Breast epithelium (tissue), 4 donors: ENCODE measurements around the gene CDYL. TPM values are rescaled to one million over a fixed set of nuclear protein-coding genes. Genes with fewer than 3 reads are reported as not detected.

ENCODE experiments used
- DNase-seq, 2 donors: peaks; one replicate each; pipeline ENCODE4 v3.0.0-alpha.2; 2019; ENCODE audit warnings: low spot score in 2 of 2
- H3K27ac ChIP-seq, 2 donors: fragments of 200-600 bp; sonication (generic) in 1 of 2; one replicate each; pipeline ENCODE4 v1.5.1; 2016 to 2019; ENCODE audit warnings: mild to moderate bottlenecking in 1 of 2
- H3K27me3 ChIP-seq, 2 donors: fragments of 200-600 bp; sonication (generic) in 1 of 2; one replicate each; pipeline versions ENCODE4 v1.5.1 to v1.6.0; 2017 to 2019; ENCODE audit warnings: control low read depth in 1 of 2, mild to moderate bottlenecking in 1 of 2
- H3K36me3 ChIP-seq: fragments of 200-600 bp; one replicate; pipeline ENCODE4 v1.5.1; 2019
- H3K4me1 ChIP-seq, 2 donors: fragments of 200-600 bp; sonication (generic); one replicate each; pipeline ENCODE4 v1.5.1; 2016 to 2019; ENCODE audit warnings: control low read depth in 1 of 2
- H3K4me3 ChIP-seq, 3 donors: fragments of 200-600 bp; sonication (generic); 1 replicate in 2 of 3; 2 replicates in 1 of 3; pipeline ENCODE4 v1.5.1; 2016 to 2019; ENCODE audit warnings: mild to moderate bottlenecking in 3 of 3, moderate library complexity in 2 of 3
- H3K9me3 ChIP-seq, 2 donors: fragments of 200-600 bp; sonication (generic) in 1 of 2; one replicate each; pipeline ENCODE4 v1.5.1; 2016 to 2019; ENCODE audit warnings: control low read depth in 1 of 2
- POLR2A ChIP-seq: fragments of 450-650 bp; IDR thresholded peaks from one replicate; pipeline ENCODE4 v1.6.1; 2016; ENCODE audit warnings: antibody characterized with exemption, mild to moderate bottlenecking, moderate library complexity
- POLR2AphosphoS5 ChIP-seq, 3 donors: sonication (generic); formaldehyde crosslinking; IDR thresholded peaks; one replicate each; pipeline ENCODE4 v1.6.1; 2017; ENCODE audit warnings: antibody characterized with exemption in 3 of 3
- intact Hi-C: fragments of 100-400 bp; cut with DNase I; formaldehyde crosslinking; loops from one replicate; pipeline ENCODE4 v1.15.1; 2023; ENCODE audit warnings: low total_unique reads
- total RNA-seq, 3 donors: library from RNA; depleted of rRNA; stranded (reverse); fragments of >200 nt; gene quantifications; one replicate each; pipeline ENCODE4 v1.1.0, GENCODE V29; 2016
- TF ChIP-seq, protein P1 (sequence below), 3 donors: fragments of 450-650 bp; IDR thresholded peaks; one replicate each; pipeline ENCODE4 v1.5.1; 2016 to 2017; ENCODE audit warnings: antibody characterized with exemption in 3 of 3, mild to moderate bottlenecking in 3 of 3, moderate library complexity in 3 of 3

The CDYL gene
- total RNA-seq, 3 donors from 2014 or later: 32.9 to 58.0 (median 40.0) TPM

DNA sequence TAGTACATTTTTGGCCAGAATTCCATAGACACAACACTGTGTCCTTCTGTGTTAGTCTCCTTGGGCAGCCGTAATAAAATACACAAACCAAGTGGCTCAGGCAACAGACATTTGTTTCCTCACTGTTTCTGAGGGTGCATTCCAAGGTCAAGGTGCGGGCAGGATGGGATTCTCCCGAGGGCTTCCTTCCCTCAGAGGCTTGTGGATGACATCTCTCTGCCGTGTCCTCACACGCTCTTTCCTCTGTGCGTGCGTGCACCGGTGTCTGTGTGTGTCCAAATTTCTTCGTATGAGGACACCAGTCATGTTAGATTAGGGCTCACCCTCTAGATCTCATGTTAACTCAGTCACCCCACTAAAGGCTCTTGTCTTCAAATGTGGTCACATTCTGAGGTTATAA, 30.6 kb downstream of the CDYL start:
- Histone ChIP-seq H3K9me3 (no peaks in the 10 kb centered on the region), H3K4me3 (no peak overlapping the region), H3K4me1 (no peaks in the 10 kb centered on the region), H3K27ac (no peak overlapping the region), H3K36me3 (no peaks in the 10 kb centered on the region), H3K27me3 (no peaks in the 10 kb centered on the region)
- intact Hi-C loops: no loop called here
- DNase-seq: no peak
- TF ChIP-seq POLR2AphosphoS5 (IDR thresholded peaks at IDR 0.05) (no peak), POLR2A (no peak)
- TF ChIP-seq, protein P1, sequence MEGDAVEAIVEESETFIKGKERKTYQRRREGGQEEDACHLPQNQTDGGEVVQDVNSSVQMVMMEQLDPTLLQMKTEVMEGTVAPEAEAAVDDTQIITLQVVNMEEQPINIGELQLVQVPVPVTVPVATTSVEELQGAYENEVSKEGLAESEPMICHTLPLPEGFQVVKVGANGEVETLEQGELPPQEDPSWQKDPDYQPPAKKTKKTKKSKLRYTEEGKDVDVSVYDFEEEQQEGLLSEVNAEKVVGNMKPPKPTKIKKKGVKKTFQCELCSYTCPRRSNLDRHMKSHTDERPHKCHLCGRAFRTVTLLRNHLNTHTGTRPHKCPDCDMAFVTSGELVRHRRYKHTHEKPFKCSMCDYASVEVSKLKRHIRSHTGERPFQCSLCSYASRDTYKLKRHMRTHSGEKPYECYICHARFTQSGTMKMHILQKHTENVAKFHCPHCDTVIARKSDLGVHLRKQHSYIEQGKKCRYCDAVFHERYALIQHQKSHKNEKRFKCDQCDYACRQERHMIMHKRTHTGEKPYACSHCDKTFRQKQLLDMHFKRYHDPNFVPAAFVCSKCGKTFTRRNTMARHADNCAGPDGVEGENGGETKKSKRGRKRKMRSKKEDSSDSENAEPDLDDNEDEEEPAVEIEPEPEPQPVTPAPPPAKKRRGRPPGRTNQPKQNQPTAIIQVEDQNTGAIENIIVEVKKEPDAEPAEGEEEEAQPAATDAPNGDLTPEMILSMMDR (IDR thresholded peaks at IDR 0.05): no peak

DNA sequence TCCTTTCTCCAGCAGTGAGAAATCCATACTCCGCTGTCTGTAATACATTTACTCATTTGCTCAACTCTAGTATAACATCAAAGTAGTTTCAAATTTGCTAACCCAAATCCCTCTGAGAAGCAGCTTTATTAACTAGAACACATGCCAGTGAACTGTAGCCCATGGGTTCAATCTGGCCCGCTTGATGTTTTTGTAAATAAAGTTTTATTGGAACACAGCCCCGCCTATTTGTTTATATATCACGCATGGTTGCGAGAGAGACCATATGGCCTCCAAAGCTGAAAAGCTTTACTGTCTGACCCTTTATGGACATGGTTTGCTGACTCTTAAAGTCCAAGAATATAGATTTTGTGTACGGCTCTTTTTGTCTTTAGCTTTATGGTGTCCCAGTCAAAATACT, 32.2 kb downstream of the CDYL start:
- Histone ChIP-seq H3K27me3 (no peaks in the 10 kb centered on the region), H3K4me3 (no peak overlapping the region), H3K9me3 (no peaks in the 10 kb centered on the region), H3K27ac (no peak overlapping the region), H3K36me3 (no peaks in the 10 kb centered on the region), H3K4me1 (no peaks in the 10 kb centered on the region)
- intact Hi-C loops: no loop called here
- TF ChIP-seq, protein P1 (IDR thresholded peaks at IDR 0.05): no peak
- no peak for TF ChIP-seq POLR2AphosphoS5 (IDR thresholded peaks at IDR 0.05)
- no peak for TF ChIP-seq POLR2A
- DNase-seq: no peak

DNA sequence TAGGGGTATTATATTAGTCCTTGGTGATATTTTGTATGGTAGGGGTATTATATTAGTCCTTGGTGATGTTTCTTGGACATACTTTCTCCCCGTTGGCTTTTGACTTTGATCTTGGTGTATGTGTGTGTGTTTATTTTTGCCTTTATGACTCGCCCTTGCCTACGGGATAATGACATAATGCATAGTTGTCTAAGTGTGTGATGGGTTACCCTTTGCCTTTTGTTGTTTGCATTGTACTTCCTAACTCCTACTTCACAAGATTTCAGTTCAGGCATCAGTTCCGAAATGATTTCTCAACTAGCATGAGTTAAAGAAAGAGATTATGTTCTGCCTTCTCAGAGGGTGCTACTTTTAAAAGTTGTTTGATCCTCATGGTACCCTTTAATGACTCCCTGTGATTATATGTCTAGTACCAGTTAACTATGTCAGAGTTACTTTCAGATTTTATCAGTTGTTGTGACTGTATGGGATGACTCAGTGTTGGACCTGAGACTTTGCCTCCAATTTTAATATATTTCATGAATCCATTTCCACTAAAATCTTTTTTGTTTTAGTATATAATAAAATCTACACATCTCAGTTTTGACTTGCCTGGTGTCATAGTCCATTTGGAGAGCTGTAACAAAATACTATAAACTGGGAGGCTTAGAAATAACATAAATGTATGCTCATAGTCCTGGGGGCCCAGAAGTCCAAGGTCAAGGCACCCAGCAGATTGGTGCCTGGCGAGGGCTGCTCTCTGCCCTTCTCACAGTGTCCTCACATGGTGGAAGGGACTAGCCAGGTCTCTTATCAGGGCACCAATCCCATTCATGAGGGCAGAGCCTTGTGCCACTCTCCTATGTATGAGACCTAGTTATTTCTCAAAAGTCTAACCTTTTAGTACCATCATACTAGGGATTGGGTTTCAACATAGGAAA, 34.1 kb downstream of the CDYL start:
- intact Hi-C loops: no loop called here
- no peak for DNase-seq
- Histone ChIP-seq H3K27ac (no peak overlapping the region), H3K4me1 (no peaks in the 10 kb centered on the region), H3K27me3 (no peaks in the 10 kb centered on the region), H3K36me3 (no peaks in the 10 kb centered on the region), H3K4me3 (no peak overlapping the region), H3K9me3 (no peaks in the 10 kb centered on the region)
- TF ChIP-seq POLR2A: no peak
- no peak for TF ChIP-seq POLR2AphosphoS5 (IDR thresholded peaks at IDR 0.05)
- TF ChIP-seq, protein P1 (IDR thresholded peaks at IDR 0.05): no peak

DNA sequence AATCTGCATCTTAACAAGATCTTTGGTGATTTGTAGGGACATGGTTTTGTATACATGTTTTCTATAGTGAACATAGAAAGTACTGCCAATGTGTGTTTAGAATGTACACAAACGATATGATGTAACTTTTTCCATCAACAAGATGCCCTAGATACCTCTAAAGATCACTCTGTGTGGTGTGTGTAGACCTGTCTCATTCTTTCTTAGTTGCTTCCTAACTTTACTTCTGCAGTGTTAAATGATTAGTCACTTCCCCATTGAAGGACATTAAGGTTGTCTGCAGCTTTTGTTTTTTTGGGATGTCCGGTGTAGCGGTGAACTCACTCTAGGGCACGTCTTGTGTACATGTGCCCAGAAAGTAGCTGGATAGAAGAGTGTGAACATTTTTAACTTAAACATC, 35.9 kb downstream of the CDYL start:
- Histone ChIP-seq H3K4me3 (no peak overlapping the region), H3K36me3 (no peaks in the 10 kb centered on the region), H3K27me3 (no peaks in the 10 kb centered on the region), H3K27ac (no peak overlapping the region), H3K9me3 (no peaks in the 10 kb centered on the region), H3K4me1 (no peaks in the 10 kb centered on the region)
- intact Hi-C loops: no loop called here
- DNase-seq: no peak
- TF ChIP-seq, protein P1 (IDR thresholded peaks at IDR 0.05): no peak
- TF ChIP-seq POLR2AphosphoS5 (IDR thresholded peaks at IDR 0.05) (no peak), POLR2A (no peak)

DNA sequence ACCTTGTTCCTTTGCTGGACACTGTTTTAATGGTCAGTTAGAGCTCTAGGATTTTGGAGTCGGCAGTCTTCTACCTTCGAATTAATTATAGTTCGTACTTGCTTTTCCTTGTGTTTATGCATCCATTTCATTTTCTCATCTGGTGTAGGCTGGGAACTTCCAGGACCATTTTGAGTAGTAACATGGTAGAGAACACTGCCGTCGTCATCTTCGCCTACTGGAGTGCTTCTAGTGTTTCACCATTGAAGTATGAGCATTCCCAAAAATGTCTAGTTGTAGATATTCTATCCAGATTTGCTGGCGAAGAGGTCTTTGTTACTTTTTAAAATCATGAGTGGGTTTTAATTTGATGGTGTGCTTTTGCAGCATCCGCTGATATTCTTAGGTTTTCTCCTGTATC, 36.9 kb downstream of the CDYL start:
- H3K9me3 ChIP-seq: no peaks in the 10 kb centered on the region
- intact Hi-C loops: no loop called here
- no peaks in the 10 kb centered on the region for H3K36me3 ChIP-seq
- DNase-seq: no peak
- TF ChIP-seq POLR2AphosphoS5 (IDR thresholded peaks at IDR 0.05) (no peak), POLR2A (no peak)
- TF ChIP-seq, protein P1 (IDR thresholded peaks at IDR 0.05): no peak
- H3K4me1 ChIP-seq: no peaks in the 10 kb centered on the region
- no peak overlapping the region for H3K4me3 ChIP-seq
- no peaks in the 10 kb centered on the region for H3K27me3 ChIP-seq
- no peak overlapping the region for H3K27ac ChIP-seq
